Activated naive CD8-positive, alpha-beta T cell treated with anti-CD3 and anti-CD28 coated beads, Interleukin-2, amount 50 U/mL, for 24 hours (primary cell): Measurements from ENCODE around the gene ZNF318.
"Not testable (repeated sequence)": the region's sequence is repeated elsewhere in the genome, so short reads cannot be mapped to it uniquely, and the experiment has no call there.

Experiments
- ATAC-seq: fragments of 150-1000 bp; cut with Tn5 transposase; one replicate; pipeline ENCODE4 v1.10.0; 2021
- DNase-seq: peaks from one replicate; pipeline ENCODE4 v3.0.0; 2021
- H3K27ac Mint-ChIP-seq: one replicate; pipeline ENCODE4 v1.8.0; 2021; ENCODE audit warnings: mild to moderate bottlenecking, mixed read lengths
- H3K27me3 Mint-ChIP-seq: one replicate; pipeline ENCODE4 v1.8.0; 2021; ENCODE audit warnings: mixed read lengths
- H3K36me3 Mint-ChIP-seq: one replicate; pipeline ENCODE4 v1.8.0; 2021; ENCODE audit warnings: low read depth, mixed read lengths
- H3K4me1 Mint-ChIP-seq: one replicate; pipeline ENCODE4 v1.8.0; 2021; ENCODE audit warnings: mixed read lengths
- H3K4me3 Mint-ChIP-seq: one replicate; pipeline ENCODE4 v1.8.0; 2021; ENCODE audit warnings: mild to moderate bottlenecking, moderate library complexity, mixed read lengths
- H3K9me3 Mint-ChIP-seq: one replicate; pipeline ENCODE4 v1.8.0; 2021; ENCODE audit warnings: mixed read lengths

The ZNF318 gene

DNA sequence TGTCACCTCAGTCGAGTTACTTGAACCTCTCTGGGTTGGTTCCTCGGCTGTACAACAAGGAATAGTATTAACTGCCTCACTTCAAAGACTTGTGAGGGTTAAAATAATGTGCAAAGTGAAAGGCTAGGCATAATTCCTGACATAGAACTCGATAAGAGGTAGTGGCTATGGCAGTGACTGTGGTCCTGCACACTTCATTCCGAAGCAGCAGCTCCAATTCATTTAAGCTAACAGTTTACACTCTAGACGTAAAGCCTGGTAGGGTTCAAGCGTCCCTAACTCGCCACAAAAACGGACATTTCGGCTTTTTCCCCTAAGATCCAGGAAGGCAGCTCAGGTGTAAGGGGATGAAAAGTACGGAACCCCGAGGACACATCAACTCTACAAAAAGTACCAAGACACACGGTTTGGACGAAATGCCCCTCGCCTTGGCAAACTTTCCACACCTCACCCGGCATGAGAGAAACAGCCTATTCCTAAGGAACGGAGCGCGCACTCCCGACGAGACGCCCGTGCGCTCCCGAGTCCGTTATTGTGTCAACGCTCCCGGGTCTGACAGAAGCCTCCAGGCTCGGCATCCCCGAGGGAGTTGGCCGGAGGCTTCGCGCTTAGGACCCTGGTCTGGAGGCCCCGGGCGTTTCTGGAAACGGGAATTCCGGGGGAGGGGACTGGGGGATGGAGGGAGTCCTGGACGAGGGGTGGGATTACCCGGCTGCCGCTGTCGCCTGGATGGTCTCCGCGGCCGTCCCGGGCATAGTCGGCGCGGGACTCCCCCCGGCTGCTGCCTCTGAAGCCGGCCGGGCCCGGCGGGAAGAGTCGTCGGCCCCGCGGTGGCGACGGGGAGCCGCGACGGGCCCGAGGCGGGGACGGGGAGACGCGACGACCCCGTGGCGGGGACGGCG lies 937 bp downstream of the ZNF318 start:
- Mint-ChIP-seq H3K36me3 (peaks cover 7% of the 10 kb centered on the region), H3K4me1 (peaks cover 41% of the 10 kb centered on the region), H3K27ac (peak overlapping the region; percentile 71), H3K27me3 (no peaks in the 10 kb centered on the region), H3K9me3 (no peaks in the 10 kb centered on the region), H3K4me3 (peak overlapping the region; percentile 85)
- ATAC-seq, result no peak
- peak; percentile 27 for DNase-seq

DNA sequence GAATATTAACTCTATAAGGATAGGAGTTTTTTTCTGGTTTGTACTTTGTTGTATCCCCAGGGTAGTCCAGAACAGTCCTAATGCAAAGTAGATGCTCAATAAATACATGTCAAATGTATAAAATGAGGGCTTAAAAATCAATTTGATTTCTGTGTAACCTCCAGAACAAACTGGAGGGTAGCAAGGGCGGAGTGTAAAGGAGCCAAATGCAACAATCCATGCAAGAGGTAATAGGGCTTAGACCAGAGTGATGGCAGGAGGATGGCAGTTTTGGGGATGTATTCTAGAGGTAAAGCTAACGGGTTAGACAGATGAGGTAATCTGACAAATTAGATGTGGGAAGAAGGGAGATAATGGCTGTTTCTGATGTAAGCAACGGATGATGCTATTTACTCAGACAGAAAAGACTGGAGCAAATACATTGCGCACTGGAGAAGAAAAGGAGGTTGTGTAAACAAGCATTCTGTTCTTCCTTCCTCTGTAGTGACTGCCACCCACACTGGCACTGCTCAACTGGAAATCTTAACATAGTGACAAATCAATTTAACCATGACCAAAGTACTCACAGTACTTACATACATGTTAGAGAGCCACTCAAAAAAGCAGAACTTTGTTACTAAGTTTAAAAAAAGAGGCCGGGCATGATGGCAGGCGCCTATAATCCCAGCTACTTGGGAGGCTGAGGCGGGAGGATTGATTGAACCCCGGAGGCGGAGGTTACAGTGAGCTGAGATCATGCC lies 2.0 kb downstream of the ZNF318 start:
- DNase-seq, result no peak
- Mint-ChIP-seq H3K36me3 (peaks cover 12% of the 10 kb centered on the region), H3K4me1 (peaks cover 36% of the 10 kb centered on the region), H3K4me3 (peak overlapping the region; percentile 85), H3K27me3 (no peaks in the 10 kb centered on the region), H3K27ac (peak overlapping the region; percentile 15), H3K9me3 (no peaks in the 10 kb centered on the region)
- no peak for ATAC-seq

DNA sequence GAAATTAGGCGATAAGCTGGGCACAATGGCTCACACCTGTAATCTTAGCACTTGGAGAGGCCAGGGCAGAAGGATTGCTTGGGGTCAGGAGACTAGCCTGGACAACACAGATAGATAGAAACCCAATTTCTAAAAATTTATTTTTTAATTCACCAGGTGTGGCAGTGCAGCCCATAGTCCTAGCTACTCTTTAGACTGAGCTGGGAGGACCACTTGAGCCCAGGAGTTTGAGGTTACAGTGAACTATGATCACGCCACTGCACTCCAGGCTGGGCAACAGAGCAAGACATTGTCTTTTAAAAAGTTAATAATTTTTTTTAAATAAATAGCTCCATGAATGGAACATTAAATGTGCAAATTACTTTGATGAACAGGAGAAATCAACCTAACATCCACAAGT lies 8.2 kb downstream of the ZNF318 start:
- DNase-seq (no peak), ATAC-seq (no peak)
- Mint-ChIP-seq H3K27me3 (no peaks in the 10 kb centered on the region), H3K9me3 (no peaks in the 10 kb centered on the region), H3K36me3 (peaks cover 25% of the 10 kb centered on the region), H3K27ac (no peak overlapping the region), H3K4me1 (peaks cover 5% of the 10 kb centered on the region), H3K4me3 (no peak overlapping the region)

DNA sequence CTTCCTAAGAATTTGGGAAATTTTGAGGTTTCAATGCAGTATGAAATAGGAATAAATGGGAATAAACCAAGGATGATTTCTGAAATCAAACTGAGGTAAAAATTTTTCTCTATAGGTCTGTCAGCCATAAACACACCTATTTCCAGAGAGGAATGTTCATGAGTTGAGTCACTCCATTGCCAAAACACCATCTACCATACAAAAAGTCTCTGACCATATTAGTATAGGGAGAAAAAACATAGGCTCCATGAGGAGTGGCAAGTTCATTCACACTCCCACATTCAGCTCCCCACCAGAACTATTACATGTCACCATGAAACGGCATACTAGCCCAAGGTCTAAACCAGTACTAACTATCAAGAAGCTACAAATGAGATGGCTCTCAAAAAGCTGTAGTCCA lies 9.6 kb downstream of the ZNF318 start:
- ATAC-seq (no peak), DNase-seq (no peak)
- Mint-ChIP-seq H3K4me1 (no peaks in the 10 kb centered on the region), H3K4me3 (no peak overlapping the region), H3K27ac (no peak overlapping the region), H3K27me3 (no peaks in the 10 kb centered on the region), H3K9me3 (no peaks in the 10 kb centered on the region), H3K36me3 (peaks cover 27% of the 10 kb centered on the region)

DNA sequence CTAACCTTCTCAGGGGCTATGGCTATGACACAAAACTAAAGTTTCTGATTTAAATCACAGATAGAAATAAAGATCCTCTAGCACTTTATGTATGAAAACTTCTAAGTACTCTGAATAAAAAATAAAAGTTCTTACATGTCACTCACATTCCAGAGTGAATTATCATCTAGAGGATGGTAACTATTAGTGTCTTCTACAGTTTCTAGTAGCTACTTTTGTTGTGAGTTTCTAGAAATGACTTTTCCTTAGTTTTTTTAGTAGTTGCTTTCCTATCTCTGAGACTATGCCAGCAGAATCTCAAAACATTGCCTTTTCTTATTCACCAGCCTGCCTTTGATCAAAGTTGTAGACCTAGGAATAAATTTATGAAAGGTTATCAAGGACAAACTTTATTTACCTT lies 10.1 kb downstream of the ZNF318 start:
- no peak overlapping the region for H3K27ac Mint-ChIP-seq
- H3K36me3 Mint-ChIP-seq, result peaks cover 27% of the 10 kb centered on the region
- H3K4me3 Mint-ChIP-seq, result no peak overlapping the region
- ATAC-seq (no peak), DNase-seq (no peak)
- no peaks in the 10 kb centered on the region for H3K9me3 Mint-ChIP-seq
- no peaks in the 10 kb centered on the region for H3K27me3 Mint-ChIP-seq
- no peaks in the 10 kb centered on the region for H3K4me1 Mint-ChIP-seq

DNA sequence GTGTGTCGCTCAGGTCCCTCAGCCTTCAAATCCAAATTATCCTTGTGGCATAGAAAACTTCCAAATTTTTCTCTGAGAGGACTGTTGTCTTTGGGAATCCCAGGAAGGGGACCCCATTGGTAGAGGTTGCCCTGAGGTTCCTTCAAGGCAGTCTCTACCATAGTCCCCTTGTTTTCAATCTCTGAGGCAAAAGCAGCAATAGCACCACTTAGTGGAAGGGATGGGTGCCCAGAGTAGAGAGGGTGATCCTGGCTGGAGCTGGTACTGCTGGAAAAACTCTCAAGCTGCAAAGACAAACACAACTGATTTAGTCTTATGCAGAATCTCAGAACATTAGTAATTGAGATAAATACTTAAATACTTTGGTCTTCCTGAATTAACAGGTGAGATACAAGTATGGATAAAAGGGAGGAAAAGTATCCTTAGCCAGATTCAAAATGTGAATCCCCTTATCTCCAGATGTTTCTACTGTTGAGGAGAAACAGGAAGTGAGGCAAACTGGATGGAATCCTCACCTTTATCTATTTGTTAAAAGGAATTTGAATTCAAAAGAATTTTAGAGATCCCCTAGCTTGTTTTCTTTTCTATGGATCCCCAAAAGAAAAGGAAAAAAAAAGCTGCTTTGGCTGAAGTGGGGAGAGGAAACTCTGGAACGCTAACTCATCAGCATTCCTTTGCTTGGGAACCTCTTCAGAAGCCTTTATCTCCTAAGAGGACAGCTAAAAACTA lies 13.4 kb downstream of the ZNF318 start:
- no peak overlapping the region for H3K4me3 Mint-ChIP-seq
- H3K27ac Mint-ChIP-seq, result no peak overlapping the region
- H3K4me1 Mint-ChIP-seq, result no peaks in the 10 kb centered on the region
- DNase-seq (no peak), ATAC-seq (no peak)
- peaks cover 31% of the 10 kb centered on the region for H3K36me3 Mint-ChIP-seq
- H3K9me3 Mint-ChIP-seq, result no peaks in the 10 kb centered on the region
- H3K27me3 Mint-ChIP-seq, result no peaks in the 10 kb centered on the region

DNA sequence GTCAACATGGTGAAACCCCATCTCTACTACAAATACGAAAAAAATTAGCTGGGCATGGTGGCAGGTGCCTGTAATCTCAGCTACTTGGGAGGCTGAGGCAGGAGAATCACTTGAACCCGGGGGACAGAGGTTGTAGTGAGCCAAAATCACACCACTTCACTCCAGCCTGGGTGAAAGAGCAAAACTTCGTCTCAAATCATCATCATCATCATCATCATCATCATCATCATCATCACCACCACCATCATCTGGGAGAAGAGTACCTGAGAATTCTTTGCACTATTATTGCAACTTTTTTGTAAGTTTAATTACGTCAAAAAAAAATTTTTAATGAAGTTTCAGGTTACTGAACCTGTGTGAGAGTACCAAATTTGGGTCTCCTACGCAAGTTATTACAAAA lies 17.5 kb downstream of the ZNF318 start:
- not testable (repeated sequence) for H3K9me3 Mint-ChIP-seq, H3K27ac Mint-ChIP-seq, H3K4me3 Mint-ChIP-seq, ATAC-seq, H3K27me3 Mint-ChIP-seq, H3K4me1 Mint-ChIP-seq, DNase-seq
- H3K36me3 Mint-ChIP-seq, result peaks cover 22% of the 10 kb centered on the region

DNA sequence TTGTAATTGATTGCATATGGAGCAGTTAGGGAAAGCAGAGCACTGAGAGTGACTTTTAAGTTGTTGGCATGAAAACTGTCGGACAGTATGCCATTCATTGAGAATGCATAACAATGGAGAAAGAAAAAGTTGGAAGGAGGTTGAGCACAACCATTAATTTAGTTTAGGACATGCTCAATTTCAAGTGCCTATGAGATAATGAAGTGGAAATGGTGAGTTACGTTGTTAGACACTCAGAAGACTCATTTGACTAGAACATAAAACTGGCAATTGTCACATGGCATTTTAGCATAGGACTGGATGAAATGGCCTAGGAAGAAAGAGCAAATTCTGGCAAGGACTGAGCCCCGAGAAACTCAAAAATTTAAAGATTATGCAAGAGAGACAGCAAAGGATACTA lies 22.0 kb downstream of the ZNF318 start:
- H3K27ac Mint-ChIP-seq, result no peak overlapping the region
- peaks cover 22% of the 10 kb centered on the region for H3K36me3 Mint-ChIP-seq
- DNase-seq (no peak), ATAC-seq (no peak)
- H3K27me3 Mint-ChIP-seq, result no peaks in the 10 kb centered on the region
- H3K4me3 Mint-ChIP-seq, result no peak overlapping the region
- no peaks in the 10 kb centered on the region for H3K4me1 Mint-ChIP-seq
- H3K9me3 Mint-ChIP-seq, result no peaks in the 10 kb centered on the region

DNA sequence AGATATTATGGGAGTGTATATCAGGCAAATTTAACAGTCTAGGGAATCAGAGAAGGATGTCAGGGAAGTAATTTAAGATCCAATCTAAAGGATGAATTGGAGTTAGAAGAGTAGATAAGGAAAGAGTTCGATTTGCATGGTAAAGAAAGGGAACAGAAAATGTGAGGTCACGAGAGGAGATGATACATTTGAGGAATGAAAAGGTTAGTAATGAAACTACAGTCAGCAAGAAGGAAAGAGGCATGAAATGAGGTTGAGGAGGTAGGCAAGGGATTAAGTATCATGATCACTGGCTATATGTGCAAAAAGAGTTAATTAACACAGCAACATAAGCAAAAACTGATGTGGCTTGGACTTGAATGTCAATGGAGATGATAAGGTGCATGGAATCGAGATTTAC lies 22.4 kb downstream of the ZNF318 start:
- Mint-ChIP-seq H3K4me3 (no peak overlapping the region), H3K4me1 (no peaks in the 10 kb centered on the region), H3K27me3 (no peaks in the 10 kb centered on the region), H3K27ac (no peak overlapping the region), H3K36me3 (peaks cover 17% of the 10 kb centered on the region), H3K9me3 (no peaks in the 10 kb centered on the region)
- ATAC-seq (no peak), DNase-seq (no peak)

DNA sequence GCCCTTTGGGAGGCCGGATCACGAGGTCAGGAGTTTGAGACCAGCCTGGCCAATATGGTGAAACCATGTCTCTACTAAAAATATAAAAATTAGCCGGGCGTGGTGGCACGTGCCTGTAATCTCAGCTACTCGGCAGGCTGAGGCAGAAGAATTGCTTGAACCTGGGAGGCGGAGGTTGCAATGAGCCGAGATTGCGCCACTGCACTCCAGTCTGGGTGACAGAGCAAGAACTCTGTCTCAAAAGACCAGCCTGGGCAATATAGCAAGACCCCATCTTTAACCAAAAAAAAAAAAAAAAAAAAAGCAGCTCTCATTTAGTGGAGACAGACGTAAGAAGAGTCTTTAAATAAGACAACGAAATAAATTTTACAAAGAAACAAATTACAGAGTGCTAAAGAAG lies 23.2 kb downstream of the ZNF318 start:
- H3K4me1 Mint-ChIP-seq, H3K4me3 Mint-ChIP-seq, ATAC-seq, H3K27ac Mint-ChIP-seq, H3K27me3 Mint-ChIP-seq, DNase-seq, H3K9me3 Mint-ChIP-seq: not testable (repeated sequence)
- H3K36me3 Mint-ChIP-seq, result peaks cover 20% of the 10 kb centered on the region

DNA sequence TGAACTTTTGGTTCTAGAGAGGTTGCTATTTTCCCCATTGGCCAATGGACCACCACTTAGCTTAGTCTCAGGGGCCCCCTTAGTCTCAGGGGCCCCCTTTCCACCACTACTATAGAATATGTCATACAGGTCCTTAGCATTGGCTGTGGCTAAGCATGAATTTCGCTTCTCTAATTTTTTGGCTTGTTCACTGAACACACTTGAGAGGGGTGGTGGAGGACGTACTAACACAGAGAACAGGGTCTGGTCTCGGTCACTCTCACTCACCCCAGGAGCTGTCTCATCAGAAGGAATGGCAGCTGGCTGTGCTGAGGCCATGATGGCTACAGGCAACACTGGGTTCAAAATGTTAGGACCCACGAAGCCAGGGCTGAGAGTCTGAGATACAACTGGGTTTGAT lies 30.3 kb downstream of the ZNF318 start:
- H3K27me3 Mint-ChIP-seq, result no peaks in the 10 kb centered on the region
- H3K4me1 Mint-ChIP-seq, result peaks cover 10% of the 10 kb centered on the region
- DNase-seq, result no peak
- no peaks in the 10 kb centered on the region for H3K9me3 Mint-ChIP-seq
- no peak overlapping the region for H3K4me3 Mint-ChIP-seq
- H3K36me3 Mint-ChIP-seq, result peaks cover 28% of the 10 kb centered on the region
- no peak for ATAC-seq
- H3K27ac Mint-ChIP-seq, result no peak overlapping the region

DNA sequence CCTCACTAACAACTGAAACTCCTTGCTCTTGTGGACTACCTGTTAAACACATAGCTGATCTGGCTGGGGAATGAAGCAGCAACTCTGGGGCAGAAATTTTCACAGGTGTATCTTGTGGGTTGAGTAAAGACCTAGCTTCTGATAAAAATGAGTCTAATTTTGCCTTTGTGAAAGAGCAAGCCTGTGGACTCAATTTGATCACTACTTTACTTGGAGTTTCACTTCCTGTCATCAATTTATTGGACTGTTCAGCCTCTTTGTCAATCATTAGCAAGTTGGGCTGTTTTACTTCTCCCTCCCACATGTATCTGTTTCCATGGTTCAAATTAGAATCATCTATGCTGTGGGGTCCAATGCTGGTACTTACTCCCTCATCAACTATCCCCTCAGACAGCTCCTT lies 31.2 kb downstream of the ZNF318 start:
- H3K9me3 Mint-ChIP-seq, result no peaks in the 10 kb centered on the region
- no peak overlapping the region for H3K4me3 Mint-ChIP-seq
- peaks cover 25% of the 10 kb centered on the region for H3K36me3 Mint-ChIP-seq
- DNase-seq, result no peak
- peak overlapping the region; percentile 36 for H3K27ac Mint-ChIP-seq
- peaks cover 10% of the 10 kb centered on the region for H3K4me1 Mint-ChIP-seq
- no peak for ATAC-seq
- no peaks in the 10 kb centered on the region for H3K27me3 Mint-ChIP-seq

DNA sequence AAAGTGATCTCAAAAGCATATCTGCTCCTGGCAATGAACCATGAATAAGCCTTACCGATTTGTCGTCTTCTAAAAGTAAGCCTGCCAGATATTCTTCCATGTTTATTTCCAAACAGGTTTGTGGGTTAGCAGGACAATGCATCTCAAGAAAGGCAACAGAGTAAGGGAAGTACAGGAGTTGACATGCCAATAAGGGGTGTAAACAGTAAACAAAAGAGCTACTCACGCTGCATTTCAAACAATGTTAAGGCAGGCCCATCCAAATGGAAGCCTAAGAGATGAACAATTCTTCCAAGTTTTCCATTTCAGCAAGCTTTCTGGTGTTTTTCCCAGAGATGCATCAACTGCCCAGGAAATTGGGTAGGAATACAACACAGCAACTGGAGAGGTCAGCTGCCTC lies 33.1 kb downstream of the ZNF318 start:
- Mint-ChIP-seq H3K4me1 (peaks cover 20% of the 10 kb centered on the region), H3K9me3 (no peaks in the 10 kb centered on the region), H3K27ac (no peak overlapping the region), H3K4me3 (no peak overlapping the region), H3K27me3 (no peaks in the 10 kb centered on the region), H3K36me3 (peaks cover 17% of the 10 kb centered on the region)
- no peak for DNase-seq
- no peak for ATAC-seq

DNA sequence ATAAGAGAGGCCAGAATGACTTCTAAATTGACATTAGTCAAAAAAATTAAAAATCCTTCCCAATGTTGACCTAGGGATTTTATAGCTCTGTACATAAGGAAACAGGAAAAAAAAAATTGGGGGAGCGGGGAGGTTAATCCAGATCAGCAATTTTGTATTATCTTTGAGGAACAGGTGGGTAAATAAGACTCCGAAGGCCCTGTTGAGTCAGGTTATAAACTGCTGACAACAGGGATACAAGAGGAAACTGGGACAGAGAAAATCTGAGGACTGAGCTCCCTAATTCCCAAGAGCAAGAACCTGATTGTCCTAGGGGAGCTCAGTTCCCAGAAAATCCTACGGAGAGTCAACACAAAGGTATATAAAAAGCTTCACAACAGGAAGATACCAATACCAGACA lies 34.0 kb downstream of the ZNF318 start:
- no peak overlapping the region for H3K27ac Mint-ChIP-seq
- no peaks in the 10 kb centered on the region for H3K9me3 Mint-ChIP-seq
- H3K27me3 Mint-ChIP-seq, result no peaks in the 10 kb centered on the region
- peaks cover 10% of the 10 kb centered on the region for H3K36me3 Mint-ChIP-seq
- DNase-seq (no peak), ATAC-seq (no peak)
- peaks cover 22% of the 10 kb centered on the region for H3K4me1 Mint-ChIP-seq
- H3K4me3 Mint-ChIP-seq, result no peak overlapping the region
